Epithelial cell of umbilical artery (primary cell): ENCODE measurements around the gene IGSF23. TPM values are rescaled to one million over a fixed set of nuclear protein-coding genes. Genes with fewer than 3 reads are reported as not detected.

Source experiments
- total RNA-seq: library from RNA; depleted of rRNA; stranded (reverse); fragments of >200 nt; gene quantifications from 2 replicates; pipeline ENCODE4 v1.2.3, GENCODE V29; 2014

IGSF23 gene, protein sequence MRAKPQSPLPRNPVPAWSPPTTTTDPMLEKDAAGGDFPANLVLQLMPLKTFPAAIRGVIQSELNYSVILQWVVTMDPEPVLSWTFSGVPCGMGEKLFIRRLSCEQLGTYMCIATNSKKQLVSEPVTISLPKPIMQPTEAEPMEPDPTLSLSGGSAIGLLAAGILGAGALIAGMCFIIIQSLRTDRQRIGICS
- not detected in 2 replicates for total RNA-seq

GRCh38 chr19:44613295-44614178, at the start of gene IGSF23:
IGSF23 (plus strand) TSS chr19:44613563; CDS start chr19:44613646, 83 bp downstream.

GRCh38 chr19:44643605-44644401, 30.4 kb downstream of the IGSF23 start, which contains the start of gene PVR:
PVR (plus strand) TSS chr19:44643910; CDS start chr19:44644097, 187 bp downstream.

GRCh38 chr19:44671400-44671799, 58.0 kb downstream of the IGSF23 start, which contains the start of gene CEACAM19:
CEACAM19 (plus strand) TSS chr19:44671482; CDS start chr19:44671932, 450 bp downstream.

Other genes starting within 250 kb of the IGSF23 start
- gene ZNF285, start 212.0 kb upstream of the IGSF23 start, total RNA-seq, result 1.9 and 5.3 TPM in 2 replicates
- gene ZNF229, start 165.1 kb upstream of the IGSF23 start, total RNA-seq, result 6.8 and 12.6 TPM in 2 replicates
- gene ZNF180, start 113.0 kb upstream of the IGSF23 start, total RNA-seq, result 10.1 and 13.4 TPM in 2 replicates
- not detected in 2 replicates for gene CEACAM20, start 83.9 kb upstream of the IGSF23 start, total RNA-seq
- gene PVR, start 30.3 kb downstream of the IGSF23 start, total RNA-seq, result 138 and 147 TPM in 2 replicates
- gene CEACAM19, start 57.9 kb downstream of the IGSF23 start, total RNA-seq, result 0.30 and 0.32 TPM in 2 replicates
- not detected in 2 replicates for gene CEACAM16, start 85.6 kb downstream of the IGSF23 start, total RNA-seq
- 1.9 and 2.1 TPM in 2 replicates for gene BCL3, start 135.1 kb downstream of the IGSF23 start, total RNA-seq
- gene CBLC, start 164.3 kb downstream of the IGSF23 start, total RNA-seq, result 0.30 TPM in 1 of 2 replicates, not detected in the other
- gene BCAM, start 195.5 kb downstream of the IGSF23 start, total RNA-seq, result 10.0 and 19.8 TPM in 2 replicates
- 109 and 121 TPM in 2 replicates for gene NECTIN2, start 232.7 kb downstream of the IGSF23 start, total RNA-seq